Activated CD8-positive, alpha-beta memory T cell treated with anti-CD3 and anti-CD28 coated beads, Interleukin-2, amount 50 U/mL, for 1 hour (primary cell): ENCODE measurements around the gene MLXIPL.

Source experiments
- DNase-seq: peaks from one replicate; pipeline ENCODE4 v3.0.0-alpha.2; 2020; ENCODE audit errors: extremely low read depth

Gene MLXIPL

DNA sequence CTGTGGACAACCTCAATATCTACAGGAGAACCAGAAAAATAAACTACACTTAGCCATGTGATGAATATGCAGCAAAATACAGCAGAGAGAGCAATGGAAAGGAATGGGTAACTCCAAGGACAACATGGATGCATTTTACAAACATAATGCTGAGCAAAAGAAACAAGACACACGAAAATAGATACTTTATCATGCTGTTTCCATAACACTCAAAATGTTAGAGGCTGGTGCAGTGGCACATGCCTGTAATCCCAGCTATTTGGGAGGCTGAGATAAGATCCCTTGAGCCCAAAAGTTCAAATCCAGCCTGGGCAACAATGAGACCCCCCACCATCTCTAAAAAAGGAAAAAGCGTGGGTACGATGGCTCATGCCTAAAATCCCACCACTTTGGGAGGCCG, 75.1 kb downstream of the MLXIPL start:
- no peak for DNase-seq

DNA sequence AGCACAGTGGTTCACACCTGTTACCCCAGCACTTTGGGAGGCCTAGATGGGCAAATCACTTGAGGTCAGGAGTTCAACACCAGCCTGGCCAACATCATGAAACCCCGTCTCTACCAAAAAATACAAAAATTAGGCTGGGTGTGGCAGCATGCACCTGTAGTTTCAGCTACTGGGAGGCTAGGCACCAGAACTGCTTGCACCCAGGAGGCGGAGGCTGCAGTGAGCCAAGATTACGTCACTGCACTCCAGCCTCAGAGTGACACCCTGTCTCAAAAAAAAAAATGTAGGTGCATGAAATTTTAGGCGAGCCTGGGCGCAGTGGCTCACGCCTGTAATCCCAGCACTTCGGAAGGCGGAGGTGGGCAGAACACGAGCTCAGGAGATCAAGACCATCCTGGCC, 76.5 kb downstream of the MLXIPL start:
- no peak for DNase-seq

DNA sequence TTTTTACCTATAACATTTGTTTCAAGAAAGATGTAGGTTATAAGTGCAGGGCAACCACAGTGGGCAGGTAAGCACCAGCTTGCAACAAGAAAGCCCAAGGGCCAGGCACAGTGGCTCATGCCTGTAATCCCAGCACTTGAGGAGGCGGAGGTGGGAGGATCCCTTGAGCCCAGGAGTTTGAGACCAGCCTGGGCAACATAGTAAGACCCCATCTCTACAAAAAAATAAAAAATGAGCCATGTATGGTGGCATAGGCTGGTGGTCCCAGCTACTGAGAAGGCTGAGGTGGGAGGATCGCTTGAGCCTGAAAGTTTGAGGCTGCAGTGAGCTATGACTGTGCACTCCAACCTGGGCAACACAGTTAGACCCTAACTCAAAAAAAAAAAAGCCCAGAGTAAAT, 79.6 kb downstream of the MLXIPL start:
- DNase-seq, result no peak
